Sigmoid colon (tissue), 4 donors: Measurements from ENCODE around the gene UNKL.

Experiments used
- CTCF ChIP-seq, 4 experiments: fragments of 450-650 bp in 3 of 4; fragments of 200-600 bp in 1 of 4; IDR thresholded peaks; one replicate each; pipeline ENCODE4 v1.5.1; 2016 to 2019; ENCODE audit warnings: antibody characterized with exemption in 4 of 4, mild to moderate bottlenecking in 3 of 4, moderate library complexity in 2 of 4
- EP300 ChIP-seq, 4 donors: sonication (generic); formaldehyde crosslinking; IDR thresholded peaks; one replicate each; pipeline ENCODE4 v1.6.1; 2017; ENCODE audit warnings: antibody characterized with exemption in 4 of 4
- POLR2A ChIP-seq, 2 donors: fragments of 450-650 bp; IDR thresholded peaks; one replicate each; pipeline ENCODE4 v1.6.1; 2016; ENCODE audit warnings: antibody characterized with exemption in 2 of 2, mild to moderate bottlenecking in 2 of 2, moderate library complexity in 2 of 2
- POLR2AphosphoS5 ChIP-seq, 4 donors: sonication (generic); formaldehyde crosslinking; IDR thresholded peaks; one replicate each; pipeline ENCODE4 v1.6.1; 2017; ENCODE audit warnings: antibody characterized with exemption in 4 of 4

GRCh38 chr16:1327619-1327947, 86.9 kb downstream of the UNKL start:
- TF ChIP-seq CTCF (IDR thresholded peaks at IDR 0.05) = no peak
- no peak for TF ChIP-seq EP300 (IDR thresholded peaks at IDR 0.05)
- no peak for TF ChIP-seq POLR2A (IDR thresholded peaks at IDR 0.05)
- TF ChIP-seq POLR2AphosphoS5 (IDR thresholded peaks at IDR 0.05) = no peak
